Hypothalamus (tissue), 51 donors: Measurements from ENCODE around the gene ADAMTSL1.
"Not testable (repeated sequence)": the region's sequence is repeated elsewhere in the genome, so short reads cannot be mapped to it uniquely, and the experiment has no call there.

Experiments used
- DNase-seq, 51 donors: peaks; one replicate each; lab custom pipeline; 2025; lab: John Stamatoyannopoulos, UW

Gene ADAMTSL1

GRCh38 chr9:18920141-18921084, 446.5 kb downstream of the ADAMTSL1 start:
- no peak for DNase-seq

- no peak for DNase-seq
These were observed 447.6 kb downstream of the ADAMTSL1 start for GRCh38 chr9:18921366-18922075.

GRCh38 chr9:18922161-18922885, 448.4 kb downstream of the ADAMTSL1 start:
- DNase-seq, result no peak

GRCh38 chr9:18923167-18923566, 449.2 kb downstream of the ADAMTSL1 start:
- DNase-seq, result no peak

- DNase-seq, result no peak
These were observed 449.9 kb downstream of the ADAMTSL1 start for GRCh38 chr9:18923671-18924430.

- DNase-seq, result no peak
These were observed 451.9 kb downstream of the ADAMTSL1 start for GRCh38 chr9:18925880-18926279.

- DNase-seq, result no peak
These were observed 452.6 kb downstream of the ADAMTSL1 start for GRCh38 chr9:18926513-18926912.

GRCh38 chr9:18928711-18929110, 454.8 kb downstream of the ADAMTSL1 start:
- no peak for DNase-seq

- DNase-seq, result not testable (repeated sequence)
These were observed 456.7 kb downstream of the ADAMTSL1 start for GRCh38 chr9:18930611-18931010.

GRCh38 chr9:18935541-18935940, 461.6 kb downstream of the ADAMTSL1 start:
- no peak for DNase-seq

GRCh38 chr9:18936094-18936871, 462.3 kb downstream of the ADAMTSL1 start:
- no peak for DNase-seq

- no peak for DNase-seq
These were observed 466.0 kb downstream of the ADAMTSL1 start for GRCh38 chr9:18939943-18940342.

- no peak for DNase-seq
These were observed 467.2 kb downstream of the ADAMTSL1 start for GRCh38 chr9:18941060-18941740.

GRCh38 chr9:18942801-18943200, 468.8 kb downstream of the ADAMTSL1 start:
- DNase-seq, result no peak

GRCh38 chr9:18947892-18948339, 474.0 kb downstream of the ADAMTSL1 start:
- no peak for DNase-seq

- DNase-seq, result no peak
These were observed 478.0 kb downstream of the ADAMTSL1 start for GRCh38 chr9:18951936-18952335.

- DNase-seq, result no peak
These were observed 481.7 kb downstream of the ADAMTSL1 start for GRCh38 chr9:18955626-18956025.
